H9 (cell line): ENCODE measurements around the gene IMMP1L. TPM values are rescaled to one million over a fixed set of nuclear protein-coding genes. Genes with fewer than 3 reads are reported as not detected.

Source experiments
- DNase-seq: peaks from one replicate; pipeline ENCODE4 v3.0.0-alpha.2; 2017
- H2AFZ ChIP-seq: one replicate; pipeline ENCODE4 v1.6.1; 2013; ENCODE audit warnings: mild to moderate bottlenecking, low read length, control low read depth, moderate library complexity
- H2AK5ac ChIP-seq: 2 replicates; pipeline ENCODE4 v1.6.1; 2013; ENCODE audit warnings: low read length, control low read depth, mixed read lengths; ENCODE audit not compliant: insufficient read length
- H2BK120ac ChIP-seq: one replicate; pipeline ENCODE4 v1.6.1; 2013; ENCODE audit warnings: low read depth, mild to moderate bottlenecking, low read length, control low read depth, inconsistent platforms; ENCODE audit not compliant: poor library complexity, severe bottlenecking
- H2BK12ac ChIP-seq: 2 replicates; pipeline ENCODE4 v1.6.1; 2013; ENCODE audit warnings: low read length, control low read depth, mixed read lengths, low read depth; ENCODE audit not compliant: insufficient read length
- H2BK15ac ChIP-seq: 2 replicates; pipeline ENCODE4 v1.6.1; 2013; ENCODE audit warnings: low read depth, low read length, control low read depth
- H2BK20ac ChIP-seq: one replicate; pipeline ENCODE4 v1.6.1; 2013; ENCODE audit warnings: low read depth, mild to moderate bottlenecking, low read length, control low read depth, inconsistent platforms; ENCODE audit not compliant: poor library complexity, severe bottlenecking
- H2BK5ac ChIP-seq: 2 replicates; pipeline ENCODE4 v1.6.1; 2013; ENCODE audit warnings: low read length, control low read depth, mixed read lengths; ENCODE audit not compliant: insufficient read length
- H3K14ac ChIP-seq: 2 replicates; pipeline ENCODE4 v1.6.1; 2013; ENCODE audit warnings: low read length, control low read depth; ENCODE audit not compliant: insufficient read depth
- H3K18ac ChIP-seq: 2 replicates; pipeline ENCODE4 v1.6.1; 2013; ENCODE audit warnings: low read depth, mild to moderate bottlenecking, mixed read lengths, low read length, control low read depth; ENCODE audit not compliant: insufficient read length
- H3K23ac ChIP-seq: 2 replicates; pipeline ENCODE4 v1.6.1; 2013; ENCODE audit warnings: low read length, control low read depth, mixed read lengths, low read depth; ENCODE audit not compliant: insufficient read length
- H3K23me2 ChIP-seq: 2 replicates; pipeline ENCODE4 v1.6.1; 2013; ENCODE audit warnings: low read depth, mild to moderate bottlenecking, mixed read lengths, low read length, control low read depth; ENCODE audit not compliant: insufficient read length, poor library complexity, severe bottlenecking
- H3K27ac ChIP-seq: 2 replicates; pipeline ENCODE4 v1.5.1; 2013; ENCODE audit warnings: low read length, control low read depth, mixed read lengths, low read depth; ENCODE audit not compliant: insufficient read length
- H3K27me3 ChIP-seq: 2 replicates; pipeline ENCODE4 v1.6.1; 2013; ENCODE audit warnings: low read length, control low read depth, inconsistent platforms; ENCODE audit not compliant: insufficient read depth
- H3K4ac ChIP-seq: 2 replicates; pipeline ENCODE4 v1.6.1; 2013; ENCODE audit warnings: low read depth, mild to moderate bottlenecking, control low read depth, inconsistent platforms, low read length, moderate library complexity
- H3K4me1 ChIP-seq: 2 replicates; pipeline ENCODE4 v1.6.1; 2013; ENCODE audit warnings: low read length, control low read depth, inconsistent platforms; ENCODE audit not compliant: insufficient read depth
- H3K4me2 ChIP-seq: 2 replicates; pipeline ENCODE4 v1.6.1; 2013; ENCODE audit warnings: low read length, control low read depth, mixed read lengths; ENCODE audit not compliant: insufficient read length, insufficient read depth
- H3K56ac ChIP-seq: 2 replicates; pipeline ENCODE4 v1.6.1; 2013; ENCODE audit warnings: low read depth, mild to moderate bottlenecking, mixed read lengths, low read length, control low read depth; ENCODE audit not compliant: insufficient read length
- H3K79me1 ChIP-seq: 2 replicates; pipeline ENCODE4 v1.6.1; 2013; ENCODE audit warnings: low read depth, mild to moderate bottlenecking, moderate library complexity, low read length, control low read depth, inconsistent platforms; ENCODE audit not compliant: insufficient read depth, poor library complexity, severe bottlenecking
- H3K79me2 ChIP-seq: 2 replicates; pipeline ENCODE4 v1.6.1; 2013; ENCODE audit warnings: low read length, control low read depth, inconsistent platforms; ENCODE audit not compliant: insufficient read depth
- H3K9ac ChIP-seq: 2 replicates; pipeline ENCODE4 v1.6.1; 2013; ENCODE audit warnings: low read length, control low read depth, mixed read lengths; ENCODE audit not compliant: insufficient read length; ENCODE audit errors: extremely low read depth
- H3K9me3 ChIP-seq: one replicate; pipeline ENCODE4 v1.6.1; 2013; ENCODE audit warnings: low read depth, low read length, inconsistent platforms; ENCODE audit not compliant: control insufficient read depth
- H3T11ph ChIP-seq: one replicate; pipeline ENCODE4 v1.6.1; 2013; ENCODE audit warnings: mild to moderate bottlenecking, low read length, control low read depth, inconsistent platforms
- H4K20me1 ChIP-seq: one replicate; pipeline ENCODE4 v1.6.1; 2013; ENCODE audit not compliant: control insufficient read depth, insufficient read length, insufficient read depth
- H4K5ac ChIP-seq: 2 replicates; pipeline ENCODE4 v1.6.1; 2013; ENCODE audit warnings: low read depth, mild to moderate bottlenecking, mixed read lengths, low read length, control low read depth; ENCODE audit not compliant: insufficient read length
- H4K8ac ChIP-seq: replicated peaks from 2 replicates; pipeline ENCODE4 v1.6.1; 2013; ENCODE audit warnings: low read length, control low read depth, mixed read lengths, low read depth; ENCODE audit not compliant: insufficient read length
- H4K91ac ChIP-seq: 2 replicates; pipeline ENCODE4 v1.6.1; 2013; ENCODE audit warnings: low read depth, mild to moderate bottlenecking, moderate library complexity, mixed read lengths, low read length, control low read depth; ENCODE audit not compliant: insufficient read length
- H3K27ac Mint-ChIP-seq, 3 experiments: 2 replicates in 2 of 3; 3 replicates in 1 of 3; pipeline ENCODE4 v1.8.0; 2020 to 2021; ENCODE audit warnings: mixed read lengths in 3 of 3, mild to moderate bottlenecking in 1 of 3, moderate library complexity in 1 of 3
- H3K27me3 Mint-ChIP-seq: 2 replicates; pipeline ENCODE4 v1.8.0; 2021; ENCODE audit warnings: low read depth, mild to moderate bottlenecking, moderate library complexity, mixed read lengths
- H3K36me3 Mint-ChIP-seq, 3 experiments: 2 replicates in 2 of 3; 3 replicates in 1 of 3; pipeline ENCODE4 v1.8.0; 2020 to 2021; ENCODE audit warnings: low read depth in 3 of 3, mixed read lengths in 3 of 3; ENCODE audit not compliant: insufficient read depth in 1 of 3
- H3K4me1 Mint-ChIP-seq, 2 experiments: 2 replicates each; pipeline ENCODE4 v1.8.0; 2020; ENCODE audit warnings: mixed read lengths in 2 of 2
- H3K4me3 Mint-ChIP-seq, 2 experiments: 2 replicates in 1 of 2; 3 replicates in 1 of 2; pipeline ENCODE4 v1.8.0; 2020 to 2021; ENCODE audit warnings: mild to moderate bottlenecking in 2 of 2, mixed read lengths in 2 of 2, moderate library complexity in 1 of 2
- H3K9me3 Mint-ChIP-seq, 2 experiments: 2 replicates in 1 of 2; 3 replicates in 1 of 2; pipeline ENCODE4 v1.8.0; 2020; ENCODE audit warnings: mild to moderate bottlenecking in 2 of 2, mixed read lengths in 2 of 2, moderate library complexity in 1 of 2
- CTCF ChIP-seq: fragments of 200-600 bp; sonication (generic); conservative IDR thresholded peaks from 3 replicates; pipeline ENCODE4 v1.8.0; 2021; ENCODE audit warnings: antibody characterized with exemption, mild to moderate bottlenecking
- WGBS: extraction: QIAGEN DNeasy Blood & Tissue Kit; methylation state at CpG from one replicate; pipeline ENCODE4 v1.1.7; 2013; ENCODE audit warnings: missing lambda C conversion rate, low lambda C conversion rate, mixed read lengths; ENCODE audit not compliant: insufficient read length; ENCODE audit errors: extremely low coverage; 5-methylcytosine and 5-hydroxymethylcytosine counted together
- total RNA-seq: library from RNA; stranded (reverse); gene quantifications from 2 replicates; pipeline ENCODE4 v1.2.1, GENCODE V29; 2021

The IMMP1L gene
- total RNA-seq, 1 experiment from 2014 or later, result 27.0 TPM

- Histone ChIP-seq H4K91ac (no peak overlapping the region), H3K18ac (no peak overlapping the region), H3K23me2 (no peaks in the 10 kb centered on the region), H3K27ac (no peak overlapping the region), H3K14ac (no peak overlapping the region), H4K5ac (no peak overlapping the region), H3K23ac (no peak overlapping the region), H2BK5ac (no peak overlapping the region), H2BK12ac (no peak overlapping the region), H3T11ph (no peak overlapping the region), H3K4me2 (no peak overlapping the region), H3K79me1 (peaks cover 6% of the 10 kb centered on the region), H2AFZ (no peak overlapping the region), H3K9me3 (no peaks in the 10 kb centered on the region), H3K56ac (no peak overlapping the region), H2BK120ac (no peak overlapping the region), H3K9ac (no peak overlapping the region), H4K8ac (no peak overlapping the region), H3K79me2 (peaks cover 5% of the 10 kb centered on the region; the same call in 1 of the 2 replicates), H3K27me3 (no peaks in the 10 kb centered on the region), H3K4me1 (no peaks in the 10 kb centered on the region; the same call in 1 of the 2 replicates), H2BK15ac (no peak overlapping the region), H2AK5ac (no peak overlapping the region), H4K20me1 (no peaks in the 10 kb centered on the region), H2BK20ac (no peak overlapping the region), H3K4ac (no peak overlapping the region)
- no peak for DNase-seq
- no CpG with 5 or more reads among the region's 2 CpGs for WGBS
- H3K27ac Mint-ChIP-seq, result peak overlapping the region in 2 of 3 experiments; percentile 21 to 46; a peak in 3 of 7 replicates
- H3K36me3 Mint-ChIP-seq, result peaks cover 6 to 21% (median 10%) of the 10 kb centered on the region in 3 experiments
- H3K4me1 Mint-ChIP-seq, result peaks cover 0 to 3% of the 10 kb centered on the region in 2 experiments; a peak in 2 of 4 replicates
- H3K27me3 Mint-ChIP-seq, result no peaks in the 10 kb centered on the region
- H3K9me3 Mint-ChIP-seq, result peaks cover 1 to 4% of the 10 kb centered on the region in 2 experiments; a peak in 2 of 5 replicates
- H3K4me3 Mint-ChIP-seq, result no peak overlapping the region
- no peak for TF ChIP-seq CTCF
Measured at GRCh38 chr11:31500560-31500959, 8.9 kb downstream of the IMMP1L start.
